C4-2B (cell line): ENCODE results near the gene KLHL15.

Source experiments
- ZFX ChIP-seq: fragments of 450-650 bp; IDR thresholded peaks from 2 replicates; pipeline ENCODE4 v1.6.1; 2017
- TF ChIP-seq, protein P1 (sequence below): fragments of 450-650 bp; conservative IDR thresholded peaks from 2 replicates; pipeline ENCODE4 v1.5.1; 2017; ENCODE audit warnings: mild to moderate bottlenecking

DNA sequence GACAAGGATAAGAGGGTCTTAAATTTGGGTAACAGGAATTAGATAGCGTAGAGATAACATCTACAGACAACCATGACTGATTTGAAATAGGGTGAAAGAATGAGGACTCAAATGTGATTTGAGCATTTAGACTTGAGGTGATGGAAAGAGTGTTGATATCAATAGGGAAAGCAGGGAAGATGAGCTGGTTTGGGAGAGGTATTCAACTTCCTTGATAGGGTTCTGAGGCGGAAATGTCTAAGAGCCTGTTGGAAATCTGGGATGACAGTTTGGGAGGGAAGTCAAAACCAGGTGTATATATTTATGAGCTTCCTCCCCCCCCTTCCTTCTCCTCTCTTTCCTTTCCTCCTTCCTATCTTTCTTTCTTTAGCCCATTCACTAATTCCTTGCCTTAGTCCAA is 36.5 kb downstream of the KLHL15 start:
- no peak for TF ChIP-seq ZFX
- TF ChIP-seq, protein P1, sequence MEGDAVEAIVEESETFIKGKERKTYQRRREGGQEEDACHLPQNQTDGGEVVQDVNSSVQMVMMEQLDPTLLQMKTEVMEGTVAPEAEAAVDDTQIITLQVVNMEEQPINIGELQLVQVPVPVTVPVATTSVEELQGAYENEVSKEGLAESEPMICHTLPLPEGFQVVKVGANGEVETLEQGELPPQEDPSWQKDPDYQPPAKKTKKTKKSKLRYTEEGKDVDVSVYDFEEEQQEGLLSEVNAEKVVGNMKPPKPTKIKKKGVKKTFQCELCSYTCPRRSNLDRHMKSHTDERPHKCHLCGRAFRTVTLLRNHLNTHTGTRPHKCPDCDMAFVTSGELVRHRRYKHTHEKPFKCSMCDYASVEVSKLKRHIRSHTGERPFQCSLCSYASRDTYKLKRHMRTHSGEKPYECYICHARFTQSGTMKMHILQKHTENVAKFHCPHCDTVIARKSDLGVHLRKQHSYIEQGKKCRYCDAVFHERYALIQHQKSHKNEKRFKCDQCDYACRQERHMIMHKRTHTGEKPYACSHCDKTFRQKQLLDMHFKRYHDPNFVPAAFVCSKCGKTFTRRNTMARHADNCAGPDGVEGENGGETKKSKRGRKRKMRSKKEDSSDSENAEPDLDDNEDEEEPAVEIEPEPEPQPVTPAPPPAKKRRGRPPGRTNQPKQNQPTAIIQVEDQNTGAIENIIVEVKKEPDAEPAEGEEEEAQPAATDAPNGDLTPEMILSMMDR = no peak
